Measurements from ENCODE around the gene CXorf66.
"Not testable (repeated sequence)": the region's sequence is repeated elsewhere in the genome, so short reads cannot be mapped to it uniquely, and the experiment has no call there.

DNA sequence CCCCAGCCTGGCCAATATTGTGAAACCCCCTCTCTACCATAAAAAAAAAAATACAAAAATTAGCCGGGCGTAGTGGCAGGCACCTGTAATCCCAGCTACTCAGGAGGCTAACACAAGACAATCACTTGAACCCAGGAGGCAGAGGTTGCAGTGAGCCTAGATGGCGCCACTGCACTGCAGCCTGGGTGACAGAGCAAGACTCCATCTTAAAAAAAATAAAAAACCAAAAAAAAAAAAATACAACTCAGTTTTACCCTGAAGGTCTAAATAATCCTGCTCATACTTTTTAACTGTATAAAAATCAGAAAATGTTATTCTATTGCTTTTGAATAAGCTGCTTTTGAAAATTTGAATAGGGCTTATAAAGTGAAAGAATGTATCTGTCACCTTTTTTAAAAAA is 838 bp upstream of the CXorf66 start:
- TF ChIP-seq, protein P1, sequence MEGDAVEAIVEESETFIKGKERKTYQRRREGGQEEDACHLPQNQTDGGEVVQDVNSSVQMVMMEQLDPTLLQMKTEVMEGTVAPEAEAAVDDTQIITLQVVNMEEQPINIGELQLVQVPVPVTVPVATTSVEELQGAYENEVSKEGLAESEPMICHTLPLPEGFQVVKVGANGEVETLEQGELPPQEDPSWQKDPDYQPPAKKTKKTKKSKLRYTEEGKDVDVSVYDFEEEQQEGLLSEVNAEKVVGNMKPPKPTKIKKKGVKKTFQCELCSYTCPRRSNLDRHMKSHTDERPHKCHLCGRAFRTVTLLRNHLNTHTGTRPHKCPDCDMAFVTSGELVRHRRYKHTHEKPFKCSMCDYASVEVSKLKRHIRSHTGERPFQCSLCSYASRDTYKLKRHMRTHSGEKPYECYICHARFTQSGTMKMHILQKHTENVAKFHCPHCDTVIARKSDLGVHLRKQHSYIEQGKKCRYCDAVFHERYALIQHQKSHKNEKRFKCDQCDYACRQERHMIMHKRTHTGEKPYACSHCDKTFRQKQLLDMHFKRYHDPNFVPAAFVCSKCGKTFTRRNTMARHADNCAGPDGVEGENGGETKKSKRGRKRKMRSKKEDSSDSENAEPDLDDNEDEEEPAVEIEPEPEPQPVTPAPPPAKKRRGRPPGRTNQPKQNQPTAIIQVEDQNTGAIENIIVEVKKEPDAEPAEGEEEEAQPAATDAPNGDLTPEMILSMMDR (IDR thresholded peaks at IDR 0.05) = not testable (repeated sequence)
- TF ChIP-seq POLR2A (IDR thresholded peaks at IDR 0.05) = not testable (repeated sequence)
